Measurements from ENCODE around the gene LRRC42.
"Not testable (repeated sequence)": the region's sequence is repeated elsewhere in the genome, so short reads cannot be mapped to it uniquely, and the experiment has no call there.

The LRRC42 gene

GRCh38 chr1:53943090-53943489 lies 3.1 kb upstream of the LRRC42 start:
- no peak for DNase-seq

- no peak for DNase-seq
Observed at GRCh38 chr1:53943490-53944043, 2.6 kb upstream of the LRRC42 start.

GRCh38 chr1:53944469-53945182 lies 1.5 kb upstream of the LRRC42 start:
- DNase-seq: no peak

GRCh38 chr1:53945183-53945432 lies 1.0 kb upstream of the LRRC42 start:
- no peak for DNase-seq

- DNase-seq: peak; percentile 96
Observed at GRCh38 chr1:53945433-53946251, 508 bp upstream of the LRRC42 start, which contains the start of gene IFT25. Gene IFT25 (minus strand): TSS chr1:53945699. CDS start chr1:53940082, 5,617 bp downstream.

GRCh38 chr1:53947172-53947907 lies 1.2 kb downstream of the LRRC42 start:
- no peak for DNase-seq

- DNase-seq: no peak
Observed at GRCh38 chr1:53948291-53948690, 2.1 kb downstream of the LRRC42 start.

- peak; percentile 39 for DNase-seq
Observed at GRCh38 chr1:53949023-53949990, 3.2 kb downstream of the LRRC42 start.

- DNase-seq: no peak
Observed at GRCh38 chr1:53951697-53952096, 5.5 kb downstream of the LRRC42 start.

- DNase-seq: no peak
Observed at GRCh38 chr1:53954128-53954527, 8.0 kb downstream of the LRRC42 start.

- DNase-seq: no peak
Observed at GRCh38 chr1:53956308-53957168, 10.4 kb downstream of the LRRC42 start.

- no peak for DNase-seq
Observed at GRCh38 chr1:53957194-53957818, 11.2 kb downstream of the LRRC42 start.

GRCh38 chr1:53959664-53960250 lies 13.6 kb downstream of the LRRC42 start:
- peak; percentile 70 for DNase-seq

- no peak for DNase-seq
Observed at GRCh38 chr1:53962395-53962794, 16.2 kb downstream of the LRRC42 start.

GRCh38 chr1:53963460-53963859 lies 17.3 kb downstream of the LRRC42 start:
- DNase-seq: no peak

GRCh38 chr1:53964109-53964508 lies 18.0 kb downstream of the LRRC42 start:
- DNase-seq: no peak

- no peak for DNase-seq
Observed at GRCh38 chr1:53966794-53967193, 20.6 kb downstream of the LRRC42 start.

GRCh38 chr1:53967409-53968124 lies 21.4 kb downstream of the LRRC42 start:
- no peak for DNase-seq

- DNase-seq: no peak
Observed at GRCh38 chr1:53968125-53968513, 22.0 kb downstream of the LRRC42 start.

- not testable (repeated sequence) for DNase-seq
Observed at GRCh38 chr1:53969323-53969722, 23.2 kb downstream of the LRRC42 start.

Data from CD4-positive, alpha-beta T cell treated with Interleukin-21 for 1 hour (primary cell).